ENCODE results near the gene AKAP9.
"Not testable (repeated sequence)": the region's sequence is repeated elsewhere in the genome, so short reads cannot be mapped to it uniquely, and the experiment has no call there.

The AKAP9 gene

GRCh38 chr7:91982352-91982751 is 41.7 kb downstream of the AKAP9 start:
- H3K27me3 ChIP-seq (ENCODE audit: control insufficient read depth, insufficient read depth, low read length); H3K4me3 ChIP-seq (ENCODE audit: low read length); H3K4me1 ChIP-seq (ENCODE audit: control insufficient read depth, insufficient read depth, low read length); H3K9me3 ChIP-seq (ENCODE audit: control insufficient read depth, low read length); H3K9ac ChIP-seq (ENCODE audit: low read length); H3K36me3 ChIP-seq (ENCODE audit: control insufficient read depth, insufficient read depth, low read length): not testable (repeated sequence)

- Histone ChIP-seq H3K4me1 (ENCODE audit: control insufficient read depth, insufficient read depth, low read length) (no peaks in the 10 kb centered on the region), H3K36me3 (ENCODE audit: control insufficient read depth, insufficient read depth, low read length) (no peaks in the 10 kb centered on the region), H3K9ac (ENCODE audit: low read length) (no peak overlapping the region), H3K27me3 (ENCODE audit: control insufficient read depth, insufficient read depth, low read length) (no peaks in the 10 kb centered on the region), H3K4me3 (ENCODE audit: low read length) (no peak overlapping the region), H3K9me3 (ENCODE audit: control insufficient read depth, low read length) (no peaks in the 10 kb centered on the region)
Observed at GRCh38 chr7:91988213-91988612, 47.6 kb downstream of the AKAP9 start.

- no peaks in the 10 kb centered on the region for H3K4me1 ChIP-seq (ENCODE audit: control insufficient read depth, insufficient read depth, low read length)
- peaks cover 7% of the 10 kb centered on the region for H3K36me3 ChIP-seq (ENCODE audit: control insufficient read depth, insufficient read depth, low read length)
- H3K9me3 ChIP-seq (ENCODE audit: control insufficient read depth, low read length) = no peaks in the 10 kb centered on the region
Observed at GRCh38 chr7:91993976-91994375, 53.3 kb downstream of the AKAP9 start.

GRCh38 chr7:91995391-91996105 is 54.9 kb downstream of the AKAP9 start:
- H3K36me3 ChIP-seq (ENCODE audit: control insufficient read depth, insufficient read depth, low read length) = peaks cover 7% of the 10 kb centered on the region
- H3K4me1 ChIP-seq (ENCODE audit: control insufficient read depth, insufficient read depth, low read length) = no peaks in the 10 kb centered on the region
- H3K27me3 ChIP-seq (ENCODE audit: control insufficient read depth, insufficient read depth, low read length) = no peaks in the 10 kb centered on the region
- no peaks in the 10 kb centered on the region for H3K9me3 ChIP-seq (ENCODE audit: control insufficient read depth, low read length)
- H3K4me3 ChIP-seq (ENCODE audit: low read length) = no peak overlapping the region
- H3K9ac ChIP-seq (ENCODE audit: low read length) = no peak overlapping the region

More at GRCh38 chr7:91993976-91994375, 53.3 kb downstream of the AKAP9 start:
- Histone ChIP-seq H3K4me3 (ENCODE audit: low read length) (no peak overlapping the region), H3K27me3 (ENCODE audit: control insufficient read depth, insufficient read depth, low read length) (no peaks in the 10 kb centered on the region), H3K9ac (ENCODE audit: low read length) (no peak overlapping the region)

GRCh38 chr7:91999631-92000565 is 59.2 kb downstream of the AKAP9 start:
- no peak overlapping the region for H3K9ac ChIP-seq (ENCODE audit: low read length)
- no peak overlapping the region for H3K4me3 ChIP-seq (ENCODE audit: low read length)
- H3K4me1 ChIP-seq (ENCODE audit: control insufficient read depth, insufficient read depth, low read length) = no peaks in the 10 kb centered on the region
- no peaks in the 10 kb centered on the region for H3K27me3 ChIP-seq (ENCODE audit: control insufficient read depth, insufficient read depth, low read length)
- no peaks in the 10 kb centered on the region for H3K36me3 ChIP-seq (ENCODE audit: control insufficient read depth, insufficient read depth, low read length)
- H3K9me3 ChIP-seq (ENCODE audit: control insufficient read depth, low read length) = no peaks in the 10 kb centered on the region

- Histone ChIP-seq H3K4me3 (ENCODE audit: low read length) (no peak overlapping the region), H3K4me1 (ENCODE audit: control insufficient read depth, insufficient read depth, low read length) (no peaks in the 10 kb centered on the region), H3K27me3 (ENCODE audit: control insufficient read depth, insufficient read depth, low read length) (no peaks in the 10 kb centered on the region), H3K36me3 (ENCODE audit: control insufficient read depth, insufficient read depth, low read length) (no peaks in the 10 kb centered on the region), H3K9ac (ENCODE audit: low read length) (no peak overlapping the region), H3K9me3 (ENCODE audit: control insufficient read depth, low read length) (no peaks in the 10 kb centered on the region)
Observed at GRCh38 chr7:92002720-92003119, 62.1 kb downstream of the AKAP9 start.

- no peaks in the 10 kb centered on the region for H3K36me3 ChIP-seq (ENCODE audit: control insufficient read depth, insufficient read depth, low read length)
- H3K4me1 ChIP-seq (ENCODE audit: control insufficient read depth, insufficient read depth, low read length) = no peaks in the 10 kb centered on the region
- H3K9ac ChIP-seq (ENCODE audit: low read length) = no peak overlapping the region
- no peaks in the 10 kb centered on the region for H3K27me3 ChIP-seq (ENCODE audit: control insufficient read depth, insufficient read depth, low read length)
- H3K4me3 ChIP-seq (ENCODE audit: low read length) = no peak overlapping the region
- H3K9me3 ChIP-seq (ENCODE audit: control insufficient read depth, low read length) = peaks cover 5% of the 10 kb centered on the region
Observed at GRCh38 chr7:92006046-92006445, 65.4 kb downstream of the AKAP9 start.

- no peaks in the 10 kb centered on the region for H3K4me1 ChIP-seq (ENCODE audit: control insufficient read depth, insufficient read depth, low read length)
- no peak overlapping the region for H3K9ac ChIP-seq (ENCODE audit: low read length)
- H3K36me3 ChIP-seq (ENCODE audit: control insufficient read depth, insufficient read depth, low read length) = no peaks in the 10 kb centered on the region
- H3K9me3 ChIP-seq (ENCODE audit: control insufficient read depth, low read length) = peaks cover 5% of the 10 kb centered on the region
- H3K27me3 ChIP-seq (ENCODE audit: control insufficient read depth, insufficient read depth, low read length) = no peaks in the 10 kb centered on the region
- no peak overlapping the region for H3K4me3 ChIP-seq (ENCODE audit: low read length)
Observed at GRCh38 chr7:92010215-92010614, 69.6 kb downstream of the AKAP9 start.

- Histone ChIP-seq H3K27me3 (ENCODE audit: control insufficient read depth, insufficient read depth, low read length) (no peaks in the 10 kb centered on the region), H3K36me3 (ENCODE audit: control insufficient read depth, insufficient read depth, low read length) (no peaks in the 10 kb centered on the region), H3K9ac (ENCODE audit: low read length) (no peak overlapping the region), H3K4me1 (ENCODE audit: control insufficient read depth, insufficient read depth, low read length) (no peaks in the 10 kb centered on the region), H3K9me3 (ENCODE audit: control insufficient read depth, low read length) (peaks cover 5% of the 10 kb centered on the region), H3K4me3 (ENCODE audit: low read length) (no peak overlapping the region)
Observed at GRCh38 chr7:92013611-92014010, 72.9 kb downstream of the AKAP9 start.

GRCh38 chr7:92020636-92021035 is 80.0 kb downstream of the AKAP9 start:
- no peaks in the 10 kb centered on the region for H3K9me3 ChIP-seq (ENCODE audit: control insufficient read depth, low read length)

GRCh38 chr7:92025260-92025659 is 84.6 kb downstream of the AKAP9 start:
- Histone ChIP-seq H3K9ac (ENCODE audit: low read length) (no peak overlapping the region), H3K27me3 (ENCODE audit: control insufficient read depth, insufficient read depth, low read length) (no peaks in the 10 kb centered on the region), H3K36me3 (ENCODE audit: control insufficient read depth, insufficient read depth, low read length) (no peaks in the 10 kb centered on the region), H3K9me3 (ENCODE audit: control insufficient read depth, low read length) (no peaks in the 10 kb centered on the region), H3K4me1 (ENCODE audit: control insufficient read depth, insufficient read depth, low read length) (no peaks in the 10 kb centered on the region), H3K4me3 (ENCODE audit: low read length) (no peak overlapping the region)

More at GRCh38 chr7:92020636-92021035, 80.0 kb downstream of the AKAP9 start:
- H3K4me1 ChIP-seq (ENCODE audit: control insufficient read depth, insufficient read depth, low read length) = no peaks in the 10 kb centered on the region
- H3K9ac ChIP-seq (ENCODE audit: low read length) = no peak overlapping the region
- H3K36me3 ChIP-seq (ENCODE audit: control insufficient read depth, insufficient read depth, low read length) = no peaks in the 10 kb centered on the region
- no peak overlapping the region for H3K4me3 ChIP-seq (ENCODE audit: low read length)
- no peaks in the 10 kb centered on the region for H3K27me3 ChIP-seq (ENCODE audit: control insufficient read depth, insufficient read depth, low read length)

GRCh38 chr7:92026635-92027034 is 86.0 kb downstream of the AKAP9 start:
- H3K4me1 ChIP-seq (ENCODE audit: control insufficient read depth, insufficient read depth, low read length); H3K4me3 ChIP-seq (ENCODE audit: low read length); H3K27me3 ChIP-seq (ENCODE audit: control insufficient read depth, insufficient read depth, low read length); H3K36me3 ChIP-seq (ENCODE audit: control insufficient read depth, insufficient read depth, low read length); H3K9me3 ChIP-seq (ENCODE audit: control insufficient read depth, low read length); H3K9ac ChIP-seq (ENCODE audit: low read length): not testable (repeated sequence)

All from mucosa of stomach (tissue), 1 donor.